ENCODE data around the gene POM121L2.
"Not testable (repeated sequence)": the region's sequence is repeated elsewhere in the genome, so short reads cannot be mapped to it uniquely, and the experiment has no call there.

- not testable (repeated sequence) for TF ChIP-seq CTCF (IDR thresholded peaks at IDR 0.05; ENCODE audit: extremely low read depth in 1 of 2, insufficient read depth in 1 of 2, low read depth in 1 of 2, low read length in 2 of 2); EZH2 (IDR thresholded peaks at IDR 0.05; ENCODE audit: borderline replicate concordance, low read depth, low read length, severe bottlenecking)
Measured at GRCh38 chr6:27267003-27267402, 45.1 kb downstream of the POM121L2 start.
